Heart left ventricle (tissue), 16 donors: ENCODE measurements around the gene PDE3A. TPM values are rescaled to one million over a fixed set of nuclear protein-coding genes. Genes with fewer than 3 reads are reported as not detected.

Source experiments
- ATAC-seq, 4 donors: fragments of 200-7000 bp; cut with Tn5 transposase; one replicate each; pipeline ENCODE4 v1.9.1; 2020 to 2022; ENCODE audit warnings: moderate library complexity in 4 of 4, mild to moderate bottlenecking in 3 of 4, moderate number of reproducible peaks in 1 of 4
- DNase-seq, 5 donors: peaks; one replicate each; pipeline ENCODE4 v3.0.0-alpha.2; 2020
- H3K27ac ChIP-seq, 12 donors: fragments of 200-600 bp; sonication (generic) in 4 of 12; one replicate each; pipeline versions ENCODE4 v1.5.0 to v1.8.0; 2016 to 2022; ENCODE audit warnings: mild to moderate bottlenecking in 2 of 12
- H3K27me3 ChIP-seq, 9 donors: fragments of 200-600 bp; sonication (generic) in 2 of 9; one replicate each; pipeline versions ENCODE4 v1.5.1 to v1.8.0; 2016 to 2022; ENCODE audit warnings: mild to moderate bottlenecking in 3 of 9
- H3K36me3 ChIP-seq, 9 donors: fragments of 200-600 bp; sonication (generic) in 2 of 9; one replicate each; pipeline versions ENCODE4 v1.5.0 to v1.8.0; 2018 to 2022; ENCODE audit warnings: mild to moderate bottlenecking in 2 of 9
- H3K4me1 ChIP-seq, 12 donors: fragments of 200-600 bp; sonication (generic) in 4 of 12; one replicate each; pipeline versions ENCODE4 v1.5.0 to v1.8.0; 2016 to 2022; ENCODE audit warnings: mild to moderate bottlenecking in 3 of 12
- H3K4me3 ChIP-seq, 12 donors: fragments of 200-600 bp; sonication (generic) in 4 of 12; one replicate each; pipeline versions ENCODE4 v1.5.0 to v1.8.0; 2017 to 2022; ENCODE audit warnings: mild to moderate bottlenecking in 9 of 12, moderate library complexity in 4 of 12
- H3K9me3 ChIP-seq, 12 donors: fragments of 200-600 bp; sonication (generic) in 4 of 12; one replicate each; pipeline versions ENCODE4 v1.5.0 to v1.8.0; 2016 to 2022; ENCODE audit warnings: mild to moderate bottlenecking in 1 of 12
- CTCF ChIP-seq, 12 donors: fragments of 200-600 bp; sonication (generic) in 4 of 12; IDR thresholded peaks; one replicate each; pipeline versions ENCODE4 v1.5.0 to v1.8.0; 2018 to 2022; ENCODE audit warnings: antibody characterized with exemption in 12 of 12, mild to moderate bottlenecking in 5 of 12
- POLR2A ChIP-seq, 2 donors: fragments of 450-650 bp; IDR thresholded peaks; one replicate each; pipeline ENCODE4 v1.6.1; 2017; ENCODE audit warnings: antibody characterized with exemption in 2 of 2, mild to moderate bottlenecking in 2 of 2, moderate library complexity in 2 of 2
- WGBS, 4 donors: extraction: QIAGEN DNeasy Blood & Tissue Kit in 2 of 4; methylation state at CpG; one replicate each; pipeline versions ENCODE4 v1.1.5 to v1.1.7; 2013 to 2018; 5-methylcytosine and 5-hydroxymethylcytosine counted together
- intact Hi-C, 10 donors: fragments of 100-400 bp; cut with DNase I; formaldehyde crosslinking; loops; one replicate each; pipeline versions ENCODE4 v1.11.1 to v1.14.2; 2022
- polyA plus RNA-seq, 2 donors: library from polyadenylated mRNA; stranded (reverse); fragments of 200-250 nt; gene quantifications; one replicate each; pipeline ENCODE4 v1.2.3, GENCODE V29; 2013
- total RNA-seq, 9 donors: library from RNA; depleted of rRNA in 2 of 9; stranded (reverse); fragments of >200 nt in 2 of 9; fragmentation: NEBNext Ultra II Directional in 3 of 9; extraction: Animal tissue kit (Norgen Biotek cat#: 25700) in 3 of 9; gene quantifications; one replicate each; pipeline versions ENCODE4 v1.1.0 to v1.2.4, GENCODE V29; 2016 to 2023
- donor health status: ischemic (EF 13 %, LVEDD 7.1; RV severe dilation, severe dysfunction).
- donor health status: healthy with polysubstance abuse.
- donor health status: DM: no; HTN: yes; CAD: no.
- donor health status: DM: no; HTN: no; CAD: no.
- donor health status: ischemic (EF 25% LVEDD 6.9; RV normal size, moderate dysfunction).
- donor health status: ischemic (EF 25% LVEDD 5.7; RV mildly dilated, moderate dysfunction).
- donor health status: healthy.
- donor health status: DM: yes; HTN: yes; CAD: no.
- donor health status: ischemic (EF 35%, LVEDD 5.7; RV mildly dilated, moderate dysfunction).
- donor health status: nonischemic (EF 11% LVEDD 7.7; RV severe dilation, severe dysfunction).
- donor health status: DM: yes; HTN: yes; CAD: no.
- donor health status: PGD.
- donor health status: ischemic (EF 29% LVEDD 5.4; RV normal size, mild dysfunction).
- donor health status: nonischemic (EF 23%, LVEDD 6.1; RV moderate dilation, normal function).

Gene PDE3A
- total and polyA plus RNA-seq, 11 donors = 44.5 to 295 (median 183) TPM

DNA sequence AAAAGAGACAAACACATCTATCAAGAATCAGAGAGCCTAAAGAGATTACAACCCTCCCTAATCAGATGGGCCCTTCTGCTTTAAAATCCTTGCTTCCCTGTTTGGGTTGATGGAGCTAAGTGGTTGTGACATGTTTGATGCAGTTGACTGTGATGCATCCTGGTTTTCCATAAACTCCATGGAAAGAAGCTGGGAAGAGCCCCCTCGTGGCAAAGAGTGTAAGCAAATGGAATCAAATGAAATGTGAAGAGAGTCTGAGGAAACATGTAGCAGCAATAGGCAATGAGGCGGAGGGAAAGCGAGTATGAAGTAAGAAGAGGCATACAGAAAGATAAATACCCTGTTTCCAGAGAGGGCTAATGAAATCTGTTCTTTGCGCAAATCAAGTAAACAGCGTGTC, 256.4 kb downstream of the PDE3A start:
- Histone ChIP-seq H3K36me3 (peaks cover 0 to 73% (median 13%) of the 10 kb centered on the region in 9 donors), H3K9me3 (no peaks in the 10 kb centered on the region), H3K4me1 (peaks cover 0 to 41% (median 11%) of the 10 kb centered on the region in 12 donors), H3K27me3 (no peaks in the 10 kb centered on the region), H3K27ac (no peak overlapping the region), H3K4me3 (no peak overlapping the region)
- WGBS, 4 donors = 66 to 69% (median 68%) methylated on average over 5 of the region's 5 CpGs
- TF ChIP-seq CTCF (IDR thresholded peaks at IDR 0.05) = peak in 11 of 12 donors; percentile 10 to 53 (median 26)
- TF ChIP-seq POLR2A (IDR thresholded peaks at IDR 0.05) = no peak
- DNase-seq (no peak), ATAC-seq (no peak)
- intact Hi-C loops = loop anchor here in 1 of 10 donors (10.0 kb wide), 1 partner anchor 710 kb away; no protein-coding TSS in a partner anchor

- peaks cover 0 to 74% (median 16%) of the 10 kb centered on the region in 9 donors for H3K36me3 ChIP-seq
- no peak overlapping the region for H3K27ac ChIP-seq
- peaks cover 0 to 45% (median 15%) of the 10 kb centered on the region in 12 donors for H3K4me1 ChIP-seq
- intact Hi-C loops = loop anchor here in 1 of 10 donors (10.0 kb wide), 1 partner anchor 711 kb away; no protein-coding TSS in a partner anchor
- DNase-seq (no peak), ATAC-seq (no peak)
- H3K27me3 ChIP-seq = no peaks in the 10 kb centered on the region
- TF ChIP-seq CTCF (IDR thresholded peaks at IDR 0.05) (no peak), POLR2A (IDR thresholded peaks at IDR 0.05) (no peak)
- no peak overlapping the region for H3K4me3 ChIP-seq
- H3K9me3 ChIP-seq = no peaks in the 10 kb centered on the region
- 57 to 77% (median 67%) methylated on average over 2 of the region's 2 CpGs for WGBS, 4 donors
Measured at GRCh38 chr12:20625531-20625930, 257.2 kb downstream of the PDE3A start.

GRCh38 chr12:20627001-20627588, 258.8 kb downstream of the PDE3A start:
- Histone ChIP-seq H3K4me3 (no peak overlapping the region), H3K27me3 (no peaks in the 10 kb centered on the region), H3K27ac (peak overlapping the region in 2 of 12 donors; percentile 14 to 72), H3K4me1 (peaks cover 0 to 44% (median 20%) of the 10 kb centered on the region in 12 donors), H3K36me3 (peaks cover 0 to 72% (median 9%) of the 10 kb centered on the region in 9 donors), H3K9me3 (no peaks in the 10 kb centered on the region)
- ATAC-seq (peak in 1 of 4 donors; percentile 13), DNase-seq (no peak)
- TF ChIP-seq CTCF (IDR thresholded peaks at IDR 0.05) (no peak), POLR2A (IDR thresholded peaks at IDR 0.05) (no peak)
- intact Hi-C loops = loop anchor here in 1 of 10 donors (10.0 kb wide), 1 partner anchor 712 kb away; no protein-coding TSS in a partner anchor
- 45 to 61% (median 58%) methylated on average over 1 of the region's 1 CpG for WGBS, 4 donors

- TF ChIP-seq POLR2A (IDR thresholded peaks at IDR 0.05) (no peak), CTCF (IDR thresholded peaks at IDR 0.05) (no peak)
- ATAC-seq = peak in 3 of 4 donors; percentile 29 to 49 (median 40)
- peak overlapping the region in 10 of 12 donors; percentile 0 to 72 (median 39) for H3K27ac ChIP-seq
- H3K4me3 ChIP-seq = no peak overlapping the region
- intact Hi-C loops = loop anchor here in 1 of 10 donors (10.0 kb wide), 1 partner anchor 714 kb away; no protein-coding TSS in a partner anchor
- WGBS, 4 donors = 67 to 72% (median 69%) methylated on average over 9 of the region's 9 CpGs
- no peaks in the 10 kb centered on the region for H3K9me3 ChIP-seq
- no peaks in the 10 kb centered on the region for H3K27me3 ChIP-seq
- H3K36me3 ChIP-seq = peaks cover 0 to 72% (median 3%) of the 10 kb centered on the region in 9 donors
- H3K4me1 ChIP-seq = peaks cover 0 to 42% (median 20%) of the 10 kb centered on the region in 12 donors
- DNase-seq = no peak
Measured at GRCh38 chr12:20628226-20628787, 260.0 kb downstream of the PDE3A start.
